RCC 7860 (cell line): ENCODE measurements around the gene BIRC3.

ENCODE experiments used
- DNase-seq: peaks from one replicate; pipeline ENCODE4 v3.0.0-alpha.2; 2015; ENCODE audit warnings: low spot score
- FAIRE-seq: peaks from 2 replicates; lab custom pipeline; 2012; peaks lifted over from hg19 to GRCh38; lab: Jason Lieb, UNC

The BIRC3 gene

GRCh38 chr11:102317099-102317767 is at the start of gene BIRC3:
BIRC3 (plus strand) TSS chr11:102317484; CDS start chr11:102324510, 7,026 bp downstream.
- DNase-seq (peak; percentile 95), FAIRE-seq (peak; percentile 94)

- FAIRE-seq, result no peak
Observed at GRCh38 chr11:102267609-102268008, 49.7 kb upstream of the BIRC3 start.

GRCh38 chr11:102268083-102268984 is 49.0 kb upstream of the BIRC3 start:
- FAIRE-seq (no peak), DNase-seq (peak; percentile 76)

More at GRCh38 chr11:102267609-102268008, 49.7 kb upstream of the BIRC3 start:
- peak; percentile 32 for DNase-seq

GRCh38 chr11:102268985-102269470 is 48.3 kb upstream of the BIRC3 start:
- no peak for FAIRE-seq
- no peak for DNase-seq

DNA sequence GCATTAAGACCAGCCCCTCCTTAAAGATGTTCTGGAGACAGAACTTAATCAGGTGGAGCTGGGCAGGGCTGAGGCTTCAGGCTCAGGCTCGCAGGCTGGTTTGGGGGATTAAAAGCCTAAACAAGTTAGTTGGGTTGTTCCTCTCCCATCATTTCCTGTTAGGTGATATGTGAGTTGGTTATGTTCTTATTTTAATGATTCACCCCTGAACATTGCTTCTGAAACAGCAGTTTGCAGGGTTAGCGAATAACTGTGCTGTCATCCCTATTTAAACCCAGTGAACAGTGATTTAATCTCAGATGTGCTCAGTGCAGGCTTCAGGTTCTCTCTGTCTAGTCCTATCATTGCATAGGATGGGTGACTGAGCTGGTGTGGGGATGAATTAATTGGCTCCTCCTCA is 47.4 kb upstream of the BIRC3 start:
- no peak for FAIRE-seq
- DNase-seq, result peak; percentile 60

- FAIRE-seq (no peak), DNase-seq (no peak)
Observed at GRCh38 chr11:102272047-102272824, 45.0 kb upstream of the BIRC3 start.

DNA sequence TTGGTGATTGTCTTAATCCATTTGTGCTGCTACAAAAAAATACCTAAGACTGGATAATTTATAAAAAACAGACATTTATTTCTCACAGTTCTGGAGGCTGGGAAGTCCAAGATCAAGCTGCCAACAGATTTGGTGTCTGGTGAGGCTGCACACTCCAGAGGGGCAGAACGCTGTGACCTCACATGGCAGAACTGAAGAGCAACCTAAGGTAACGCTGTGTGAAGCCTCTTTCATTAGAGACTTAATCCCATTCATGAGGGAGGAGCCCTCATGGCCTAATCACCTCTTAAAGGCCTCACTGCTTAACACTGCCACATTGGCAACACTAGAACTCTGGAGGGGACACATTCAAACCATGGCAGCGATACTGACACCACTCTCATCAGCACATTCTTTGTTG is 42.7 kb upstream of the BIRC3 start:
- FAIRE-seq, result no peak

DNA sequence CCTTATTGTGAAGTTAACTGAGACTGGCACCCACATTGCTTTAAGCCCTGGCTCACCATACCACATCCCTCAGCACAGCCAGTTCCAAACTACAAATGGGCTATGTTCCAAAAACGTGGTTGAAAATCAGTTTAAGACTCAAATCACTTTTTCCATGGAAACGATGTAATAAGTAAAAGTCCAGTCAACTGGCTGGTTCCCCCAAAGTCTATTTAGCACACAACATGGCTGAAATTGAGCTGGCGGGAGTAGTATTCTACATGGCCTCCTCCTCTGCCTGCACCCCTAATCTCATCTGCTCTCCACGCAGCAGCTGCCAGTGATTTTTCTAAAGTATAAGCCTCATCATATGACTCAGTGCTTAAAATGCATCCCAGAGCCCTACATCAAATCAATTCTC is 40.9 kb upstream of the BIRC3 start:
- DNase-seq, result no peak
- no peak for FAIRE-seq

More for the DNA sequence above, 42.7 kb upstream of the BIRC3 start:
- no peak for DNase-seq

DNA sequence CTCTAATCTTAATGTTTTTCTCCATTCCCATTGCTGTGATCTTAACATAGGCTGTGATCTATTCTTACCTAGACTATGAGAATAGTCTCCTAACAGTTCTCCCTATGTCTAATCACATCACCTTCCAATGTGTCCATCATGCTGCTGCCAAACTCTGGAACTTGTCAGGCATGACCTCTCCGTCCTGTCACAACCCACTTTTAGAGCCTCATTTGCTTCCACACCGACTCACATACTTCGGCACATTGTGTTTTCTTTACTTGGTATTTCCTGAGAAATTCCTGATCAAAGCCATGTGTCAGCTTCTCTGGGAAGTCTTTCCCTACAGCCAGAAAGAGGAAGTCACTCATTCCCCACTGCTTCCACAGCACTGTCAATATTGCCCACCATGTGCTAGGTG is 40.5 kb upstream of the BIRC3 start:
- DNase-seq, result no peak
- FAIRE-seq, result no peak

- no peak for FAIRE-seq
- no peak for DNase-seq
Observed at GRCh38 chr11:102279641-102280170, 37.6 kb upstream of the BIRC3 start.

GRCh38 chr11:102280245-102280833 is 36.9 kb upstream of the BIRC3 start:
- FAIRE-seq (no peak), DNase-seq (no peak)

DNA sequence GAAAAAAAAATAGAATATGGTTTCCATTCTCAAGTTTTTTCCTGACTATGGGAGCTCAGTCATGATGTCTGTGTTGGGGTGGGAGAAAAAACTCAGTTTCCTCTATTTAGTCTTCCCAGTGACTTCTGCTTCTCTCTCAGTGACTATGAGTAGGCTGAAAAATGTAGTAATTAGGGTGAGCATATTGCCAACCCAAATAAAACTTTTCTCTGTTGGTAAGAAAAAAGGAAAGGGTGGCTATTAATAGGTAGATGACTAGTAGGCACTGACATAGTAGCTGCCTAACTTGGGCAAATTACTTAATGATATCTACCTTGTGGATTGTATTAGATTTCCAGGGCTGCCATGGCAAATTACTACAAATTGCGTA is 34.2 kb upstream of the BIRC3 start:
- FAIRE-seq, result no peak

DNA sequence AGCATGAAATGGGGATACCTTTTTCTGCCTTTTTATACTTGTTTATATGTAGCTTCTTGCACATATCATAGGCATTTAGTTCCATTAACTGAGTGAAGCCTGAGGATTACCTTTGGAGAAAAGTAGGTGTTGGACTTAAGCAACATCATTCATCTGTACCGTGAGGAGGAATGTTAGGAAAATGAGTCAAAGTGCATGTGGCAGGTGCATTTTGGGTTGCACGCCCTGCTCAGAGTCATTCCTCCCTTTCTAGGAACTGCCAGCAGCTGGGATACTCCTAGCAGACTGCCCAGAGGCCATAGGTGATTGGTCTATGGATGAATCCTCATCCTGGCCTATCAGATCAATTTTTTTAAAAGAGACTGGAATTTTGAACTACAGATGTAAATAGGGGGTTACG is 33.3 kb upstream of the BIRC3 start:
- FAIRE-seq (no peak), DNase-seq (no peak)

More for the DNA sequence above, 34.2 kb upstream of the BIRC3 start:
- no peak for DNase-seq

DNA sequence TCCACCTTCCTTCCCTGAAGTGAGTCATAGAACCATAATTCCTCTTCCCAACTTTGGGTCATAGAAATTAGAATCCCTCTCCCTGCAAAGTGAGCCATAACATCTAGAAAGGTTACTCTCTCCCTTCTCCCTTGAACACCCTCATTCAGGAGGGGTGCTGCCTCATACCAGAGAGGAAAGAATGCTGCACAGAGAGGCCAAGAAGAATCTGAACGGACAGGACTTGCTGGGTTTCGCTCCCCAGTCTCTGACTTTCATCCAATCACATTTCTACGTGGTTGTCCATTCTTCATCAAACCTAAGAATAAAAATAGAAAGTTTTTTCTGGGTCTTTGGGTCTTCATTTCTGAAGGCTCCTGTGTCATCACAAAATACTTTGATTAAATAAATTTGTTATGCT is 31.0 kb upstream of the BIRC3 start:
- DNase-seq (no peak), FAIRE-seq (no peak)

- DNase-seq, result peak; percentile 66
- no peak for FAIRE-seq
Observed at GRCh38 chr11:102287964-102288724, 29.1 kb upstream of the BIRC3 start.

DNA sequence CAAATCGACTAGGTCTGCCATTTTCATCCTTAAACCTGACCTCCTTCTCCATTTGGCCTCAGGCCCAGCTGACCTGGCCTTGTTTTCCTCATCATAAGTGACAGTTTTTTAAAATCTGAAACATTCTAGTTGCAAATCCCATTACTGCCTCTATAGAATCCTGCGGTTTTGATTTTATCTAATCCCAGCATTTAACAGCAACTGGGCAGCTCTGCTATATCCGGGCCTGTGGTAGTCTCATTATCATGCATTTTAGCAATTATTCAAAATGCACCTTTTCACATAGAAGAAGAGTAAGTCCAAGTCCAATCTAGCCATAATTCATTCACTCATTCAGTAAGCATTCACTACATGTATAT is 28.6 kb upstream of the BIRC3 start:
- FAIRE-seq (no peak), DNase-seq (no peak)

DNA sequence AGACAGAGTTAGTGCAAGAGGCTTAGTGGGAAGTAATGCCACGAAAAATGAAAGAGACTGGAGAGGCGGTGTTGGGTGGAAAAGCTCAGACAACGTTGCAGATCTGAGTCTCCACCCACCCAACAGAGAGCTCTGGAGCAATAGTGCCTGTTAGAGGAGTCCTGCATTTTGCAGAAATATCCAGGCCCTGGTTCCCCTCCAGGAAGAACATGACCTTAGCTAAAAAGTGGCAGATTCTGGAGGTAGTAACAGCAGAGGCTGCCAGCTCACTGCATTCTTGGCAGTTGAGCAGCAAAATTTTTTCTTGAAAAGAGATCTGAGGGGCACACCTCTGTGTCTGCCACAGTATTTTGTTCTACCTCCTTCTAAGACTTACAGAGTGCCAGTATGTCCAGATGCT is 27.7 kb upstream of the BIRC3 start:
- DNase-seq, result no peak
- no peak for FAIRE-seq

DNA sequence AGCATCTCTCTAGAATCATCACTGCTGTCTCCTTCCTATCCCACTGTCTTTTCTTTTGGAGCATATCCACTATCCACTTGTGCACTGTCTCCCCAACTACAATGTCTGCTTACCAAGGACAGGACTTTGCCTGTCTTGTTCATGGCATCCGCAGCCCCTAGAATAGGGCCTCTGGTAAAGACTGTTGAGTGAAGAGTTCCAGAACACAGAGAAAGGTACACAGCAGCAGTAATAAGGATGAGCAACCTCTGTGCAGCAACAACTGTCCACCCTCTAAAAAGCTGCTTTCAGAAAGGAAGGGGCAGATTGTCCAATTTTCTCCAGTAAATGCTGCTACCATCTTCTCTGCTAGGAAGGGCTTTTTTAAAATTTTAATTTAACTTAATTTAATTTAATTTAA is 25.5 kb upstream of the BIRC3 start:
- no peak for DNase-seq

GRCh38 chr11:102292933-102293332 is 24.4 kb upstream of the BIRC3 start:
- DNase-seq (no peak), FAIRE-seq (no peak)

More for the DNA sequence above, 25.5 kb upstream of the BIRC3 start:
- no peak for FAIRE-seq
